H9 (cell line): ENCODE results near the gene STRIP1. TPM values are rescaled to one million over a fixed set of nuclear protein-coding genes. Genes with fewer than 3 reads are reported as not detected.

Source experiments
- DNase-seq: peaks from one replicate; pipeline ENCODE4 v3.0.0-alpha.2; 2017
- H2AFZ ChIP-seq: one replicate; pipeline ENCODE4 v1.6.1; 2013; ENCODE audit warnings: mild to moderate bottlenecking, low read length, control low read depth, moderate library complexity
- H2AK5ac ChIP-seq: 2 replicates; pipeline ENCODE4 v1.6.1; 2013; ENCODE audit warnings: low read length, control low read depth, mixed read lengths; ENCODE audit not compliant: insufficient read length
- H2BK120ac ChIP-seq: one replicate; pipeline ENCODE4 v1.6.1; 2013; ENCODE audit warnings: low read depth, mild to moderate bottlenecking, low read length, control low read depth, inconsistent platforms; ENCODE audit not compliant: poor library complexity, severe bottlenecking
- H2BK12ac ChIP-seq: 2 replicates; pipeline ENCODE4 v1.6.1; 2013; ENCODE audit warnings: low read length, control low read depth, mixed read lengths, low read depth; ENCODE audit not compliant: insufficient read length
- H2BK15ac ChIP-seq: 2 replicates; pipeline ENCODE4 v1.6.1; 2013; ENCODE audit warnings: low read depth, low read length, control low read depth
- H2BK20ac ChIP-seq: one replicate; pipeline ENCODE4 v1.6.1; 2013; ENCODE audit warnings: low read depth, mild to moderate bottlenecking, low read length, control low read depth, inconsistent platforms; ENCODE audit not compliant: poor library complexity, severe bottlenecking
- H2BK5ac ChIP-seq: 2 replicates; pipeline ENCODE4 v1.6.1; 2013; ENCODE audit warnings: low read length, control low read depth, mixed read lengths; ENCODE audit not compliant: insufficient read length
- H3K14ac ChIP-seq: 2 replicates; pipeline ENCODE4 v1.6.1; 2013; ENCODE audit warnings: low read length, control low read depth; ENCODE audit not compliant: insufficient read depth
- H3K18ac ChIP-seq: 2 replicates; pipeline ENCODE4 v1.6.1; 2013; ENCODE audit warnings: low read depth, mild to moderate bottlenecking, mixed read lengths, low read length, control low read depth; ENCODE audit not compliant: insufficient read length
- H3K23ac ChIP-seq: 2 replicates; pipeline ENCODE4 v1.6.1; 2013; ENCODE audit warnings: low read length, control low read depth, mixed read lengths, low read depth; ENCODE audit not compliant: insufficient read length
- H3K23me2 ChIP-seq: 2 replicates; pipeline ENCODE4 v1.6.1; 2013; ENCODE audit warnings: low read depth, mild to moderate bottlenecking, mixed read lengths, low read length, control low read depth; ENCODE audit not compliant: insufficient read length, poor library complexity, severe bottlenecking
- H3K27ac ChIP-seq: 2 replicates; pipeline ENCODE4 v1.5.1; 2013; ENCODE audit warnings: low read length, control low read depth, mixed read lengths, low read depth; ENCODE audit not compliant: insufficient read length
- H3K27me3 ChIP-seq: 2 replicates; pipeline ENCODE4 v1.6.1; 2013; ENCODE audit warnings: low read length, control low read depth, inconsistent platforms; ENCODE audit not compliant: insufficient read depth
- H3K4ac ChIP-seq: 2 replicates; pipeline ENCODE4 v1.6.1; 2013; ENCODE audit warnings: low read depth, mild to moderate bottlenecking, control low read depth, inconsistent platforms, low read length, moderate library complexity
- H3K4me1 ChIP-seq: 2 replicates; pipeline ENCODE4 v1.6.1; 2013; ENCODE audit warnings: low read length, control low read depth, inconsistent platforms; ENCODE audit not compliant: insufficient read depth
- H3K4me2 ChIP-seq: 2 replicates; pipeline ENCODE4 v1.6.1; 2013; ENCODE audit warnings: low read length, control low read depth, mixed read lengths; ENCODE audit not compliant: insufficient read length, insufficient read depth
- H3K56ac ChIP-seq: 2 replicates; pipeline ENCODE4 v1.6.1; 2013; ENCODE audit warnings: low read depth, mild to moderate bottlenecking, mixed read lengths, low read length, control low read depth; ENCODE audit not compliant: insufficient read length
- H3K79me1 ChIP-seq: 2 replicates; pipeline ENCODE4 v1.6.1; 2013; ENCODE audit warnings: low read depth, mild to moderate bottlenecking, moderate library complexity, low read length, control low read depth, inconsistent platforms; ENCODE audit not compliant: insufficient read depth, poor library complexity, severe bottlenecking
- H3K79me2 ChIP-seq: 2 replicates; pipeline ENCODE4 v1.6.1; 2013; ENCODE audit warnings: low read length, control low read depth, inconsistent platforms; ENCODE audit not compliant: insufficient read depth
- H3K9ac ChIP-seq: 2 replicates; pipeline ENCODE4 v1.6.1; 2013; ENCODE audit warnings: low read length, control low read depth, mixed read lengths; ENCODE audit not compliant: insufficient read length; ENCODE audit errors: extremely low read depth
- H3K9me3 ChIP-seq: one replicate; pipeline ENCODE4 v1.6.1; 2013; ENCODE audit warnings: low read depth, low read length, inconsistent platforms; ENCODE audit not compliant: control insufficient read depth
- H3T11ph ChIP-seq: one replicate; pipeline ENCODE4 v1.6.1; 2013; ENCODE audit warnings: mild to moderate bottlenecking, low read length, control low read depth, inconsistent platforms
- H4K20me1 ChIP-seq: one replicate; pipeline ENCODE4 v1.6.1; 2013; ENCODE audit not compliant: control insufficient read depth, insufficient read length, insufficient read depth
- H4K5ac ChIP-seq: 2 replicates; pipeline ENCODE4 v1.6.1; 2013; ENCODE audit warnings: low read depth, mild to moderate bottlenecking, mixed read lengths, low read length, control low read depth; ENCODE audit not compliant: insufficient read length
- H4K8ac ChIP-seq: replicated peaks from 2 replicates; pipeline ENCODE4 v1.6.1; 2013; ENCODE audit warnings: low read length, control low read depth, mixed read lengths, low read depth; ENCODE audit not compliant: insufficient read length
- H4K91ac ChIP-seq: 2 replicates; pipeline ENCODE4 v1.6.1; 2013; ENCODE audit warnings: low read depth, mild to moderate bottlenecking, moderate library complexity, mixed read lengths, low read length, control low read depth; ENCODE audit not compliant: insufficient read length
- H3K27ac Mint-ChIP-seq, 3 experiments: 2 replicates in 2 of 3; 3 replicates in 1 of 3; pipeline ENCODE4 v1.8.0; 2020 to 2021; ENCODE audit warnings: mixed read lengths in 3 of 3, mild to moderate bottlenecking in 1 of 3, moderate library complexity in 1 of 3
- H3K27me3 Mint-ChIP-seq: 2 replicates; pipeline ENCODE4 v1.8.0; 2021; ENCODE audit warnings: low read depth, mild to moderate bottlenecking, moderate library complexity, mixed read lengths
- H3K36me3 Mint-ChIP-seq, 3 experiments: 2 replicates in 2 of 3; 3 replicates in 1 of 3; pipeline ENCODE4 v1.8.0; 2020 to 2021; ENCODE audit warnings: low read depth in 3 of 3, mixed read lengths in 3 of 3; ENCODE audit not compliant: insufficient read depth in 1 of 3
- H3K4me1 Mint-ChIP-seq, 2 experiments: 2 replicates each; pipeline ENCODE4 v1.8.0; 2020; ENCODE audit warnings: mixed read lengths in 2 of 2
- H3K4me3 Mint-ChIP-seq, 2 experiments: 2 replicates in 1 of 2; 3 replicates in 1 of 2; pipeline ENCODE4 v1.8.0; 2020 to 2021; ENCODE audit warnings: mild to moderate bottlenecking in 2 of 2, mixed read lengths in 2 of 2, moderate library complexity in 1 of 2
- H3K9me3 Mint-ChIP-seq, 2 experiments: 2 replicates in 1 of 2; 3 replicates in 1 of 2; pipeline ENCODE4 v1.8.0; 2020; ENCODE audit warnings: mild to moderate bottlenecking in 2 of 2, mixed read lengths in 2 of 2, moderate library complexity in 1 of 2
- WGBS: extraction: QIAGEN DNeasy Blood & Tissue Kit; methylation state at CpG from one replicate; pipeline ENCODE4 v1.1.7; 2013; ENCODE audit warnings: missing lambda C conversion rate, low lambda C conversion rate, mixed read lengths; ENCODE audit not compliant: insufficient read length; ENCODE audit errors: extremely low coverage; 5-methylcytosine and 5-hydroxymethylcytosine counted together
- total RNA-seq: library from RNA; stranded (reverse); gene quantifications from 2 replicates; pipeline ENCODE4 v1.2.1, GENCODE V29; 2021
- TF ChIP-seq, protein P1 (sequence below): fragments of 200-600 bp; sonication (generic); conservative IDR thresholded peaks from 3 replicates; pipeline ENCODE4 v1.8.0; 2021; ENCODE audit warnings: antibody characterized with exemption, mild to moderate bottlenecking

The STRIP1 gene
- total RNA-seq, 1 experiment from 2014 or later = 43.6 TPM

DNA sequence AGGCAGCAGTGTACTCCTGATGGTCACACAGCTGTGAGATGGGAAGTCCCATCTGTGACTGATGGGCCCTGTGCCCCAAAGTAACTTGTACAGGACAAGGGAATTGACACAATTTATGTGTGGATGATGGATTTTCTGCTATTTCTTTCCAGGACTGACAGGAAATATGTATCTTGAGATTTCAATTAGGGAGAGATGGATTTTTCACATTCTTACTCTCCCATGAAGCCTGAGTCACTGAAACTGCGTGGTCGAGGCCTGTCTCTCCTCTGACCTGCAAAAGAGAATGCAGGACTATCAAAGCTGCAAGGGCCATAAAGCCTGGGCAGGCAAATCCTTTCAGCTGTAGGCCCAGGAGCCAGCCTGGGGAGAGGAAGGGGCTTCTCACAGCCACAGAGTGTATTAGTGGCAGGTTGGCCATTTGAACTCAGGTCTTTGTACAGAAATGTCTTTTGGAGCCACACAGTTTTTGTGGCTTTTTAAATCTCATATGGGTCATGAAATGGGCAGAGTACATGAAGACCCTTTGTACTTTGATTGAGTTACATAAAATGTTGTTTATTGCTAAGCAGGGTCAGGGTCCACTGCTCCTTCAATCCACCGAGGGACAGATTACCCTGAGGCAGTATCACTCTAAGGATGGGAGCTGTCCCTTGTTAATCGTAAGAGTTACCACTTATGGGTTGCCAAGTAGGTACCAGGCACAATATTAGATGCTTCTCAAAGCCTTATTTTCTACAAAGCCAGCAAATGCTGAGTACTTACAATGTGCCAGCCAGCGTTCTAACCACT, 21.3 kb downstream of the STRIP1 start:
- Histone ChIP-seq H3K4me2 (no peak overlapping the region), H2AFZ (no peak overlapping the region), H3K9ac (no peak overlapping the region), H3K27me3 (no peaks in the 10 kb centered on the region), H3K23ac (no peak overlapping the region), H3K79me2 (no peaks in the 10 kb centered on the region), H2BK12ac (no peak overlapping the region), H2BK15ac (no peak overlapping the region), H3K27ac (no peak overlapping the region), H3K14ac (no peak overlapping the region), H3K4me1 (no peaks in the 10 kb centered on the region), H2BK20ac (no peak overlapping the region), H4K8ac (no peak overlapping the region), H2BK120ac (no peak overlapping the region), H3K9me3 (no peaks in the 10 kb centered on the region), H2AK5ac (no peak overlapping the region), H3K4ac (no peak overlapping the region), H2BK5ac (no peak overlapping the region), H3K79me1 (no peaks in the 10 kb centered on the region), H4K20me1 (no peaks in the 10 kb centered on the region), H3K23me2 (no peaks in the 10 kb centered on the region), H3T11ph (no peak overlapping the region), H4K5ac (no peak overlapping the region), H4K91ac (no peak overlapping the region), H3K56ac (no peak overlapping the region), H3K18ac (no peak overlapping the region)
- TF ChIP-seq, protein P1, sequence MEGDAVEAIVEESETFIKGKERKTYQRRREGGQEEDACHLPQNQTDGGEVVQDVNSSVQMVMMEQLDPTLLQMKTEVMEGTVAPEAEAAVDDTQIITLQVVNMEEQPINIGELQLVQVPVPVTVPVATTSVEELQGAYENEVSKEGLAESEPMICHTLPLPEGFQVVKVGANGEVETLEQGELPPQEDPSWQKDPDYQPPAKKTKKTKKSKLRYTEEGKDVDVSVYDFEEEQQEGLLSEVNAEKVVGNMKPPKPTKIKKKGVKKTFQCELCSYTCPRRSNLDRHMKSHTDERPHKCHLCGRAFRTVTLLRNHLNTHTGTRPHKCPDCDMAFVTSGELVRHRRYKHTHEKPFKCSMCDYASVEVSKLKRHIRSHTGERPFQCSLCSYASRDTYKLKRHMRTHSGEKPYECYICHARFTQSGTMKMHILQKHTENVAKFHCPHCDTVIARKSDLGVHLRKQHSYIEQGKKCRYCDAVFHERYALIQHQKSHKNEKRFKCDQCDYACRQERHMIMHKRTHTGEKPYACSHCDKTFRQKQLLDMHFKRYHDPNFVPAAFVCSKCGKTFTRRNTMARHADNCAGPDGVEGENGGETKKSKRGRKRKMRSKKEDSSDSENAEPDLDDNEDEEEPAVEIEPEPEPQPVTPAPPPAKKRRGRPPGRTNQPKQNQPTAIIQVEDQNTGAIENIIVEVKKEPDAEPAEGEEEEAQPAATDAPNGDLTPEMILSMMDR = no peak
- H3K36me3 Mint-ChIP-seq = peaks cover 48 to 90% (median 88%) of the 10 kb centered on the region in 3 experiments
- H3K4me3 Mint-ChIP-seq = no peak overlapping the region
- no peak for DNase-seq
- no CpG with 5 or more reads among the region's 5 CpGs for WGBS
- H3K27me3 Mint-ChIP-seq = no peaks in the 10 kb centered on the region
- no peaks in the 10 kb centered on the region for H3K4me1 Mint-ChIP-seq
- H3K27ac Mint-ChIP-seq = no peak overlapping the region; a peak in 1 of 7 replicates
- H3K9me3 Mint-ChIP-seq = no peaks in the 10 kb centered on the region
